ENCODE measurements around the gene MAK.
"Not testable (repeated sequence)": the region's sequence is repeated elsewhere in the genome, so short reads cannot be mapped to it uniquely, and the experiment has no call there.

Gene MAK

DNA sequence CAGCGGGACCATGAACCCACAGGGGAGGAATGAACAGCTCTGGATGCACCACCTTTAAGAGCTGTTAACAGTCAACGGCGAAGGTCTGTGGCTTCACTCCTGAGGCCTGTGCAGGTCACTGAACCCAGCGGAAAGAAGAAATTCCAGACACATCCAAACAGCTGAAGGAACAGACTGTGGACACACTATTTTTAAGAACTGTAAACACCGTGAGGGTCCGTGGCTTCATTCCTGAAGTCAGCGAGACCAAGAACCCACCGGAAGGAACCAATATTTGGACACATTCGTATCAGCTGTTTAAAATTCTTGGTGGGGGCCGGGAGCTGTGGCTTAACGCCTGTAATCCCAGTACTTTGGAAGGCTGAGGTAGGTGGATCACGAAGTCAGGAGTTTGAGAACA is 96.1 kb downstream of the MAK start:
- Histone ChIP-seq H3K36me3 (ENCODE audit: insufficient read depth, low read depth, low read length) (no peaks in the 10 kb centered on the region), H3K9ac (ENCODE audit: low read depth, low read length) (no peak overlapping the region), H3K9me3 (ENCODE audit: insufficient read depth, low read depth, low read length) (no peaks in the 10 kb centered on the region), H3K27me3 (ENCODE audit: insufficient read depth, low read length) (no peaks in the 10 kb centered on the region), H3K4me3 (ENCODE audit: low read length) (no peak overlapping the region), H3K4me1 (ENCODE audit: insufficient read depth, low read length) (peaks cover 11% of the 10 kb centered on the region; the same call in 1 of the 2 replicates), H3K27ac (ENCODE audit: low read length) (no peak overlapping the region)

DNA sequence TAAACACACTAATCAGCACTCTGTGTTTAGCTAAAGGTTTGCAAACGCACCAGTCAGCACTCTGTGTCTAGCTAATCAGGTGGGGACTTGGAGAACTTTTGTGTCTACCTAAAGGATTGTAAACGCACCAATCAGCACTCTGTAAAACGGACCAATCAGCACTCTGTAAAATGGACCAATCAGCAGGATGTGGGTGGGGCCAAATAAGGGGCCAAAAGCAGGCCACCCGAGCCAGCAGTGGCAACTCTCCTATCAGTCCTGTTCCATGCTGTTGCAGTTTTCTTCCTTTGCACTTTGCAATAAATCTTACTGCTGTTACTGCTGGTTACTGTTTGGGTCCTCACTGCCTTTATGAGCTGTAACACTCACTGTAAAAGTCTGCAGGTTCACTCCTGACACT is 96.7 kb downstream of the MAK start:
- H3K27ac ChIP-seq (ENCODE audit: low read length), result not testable (repeated sequence)

DNA sequence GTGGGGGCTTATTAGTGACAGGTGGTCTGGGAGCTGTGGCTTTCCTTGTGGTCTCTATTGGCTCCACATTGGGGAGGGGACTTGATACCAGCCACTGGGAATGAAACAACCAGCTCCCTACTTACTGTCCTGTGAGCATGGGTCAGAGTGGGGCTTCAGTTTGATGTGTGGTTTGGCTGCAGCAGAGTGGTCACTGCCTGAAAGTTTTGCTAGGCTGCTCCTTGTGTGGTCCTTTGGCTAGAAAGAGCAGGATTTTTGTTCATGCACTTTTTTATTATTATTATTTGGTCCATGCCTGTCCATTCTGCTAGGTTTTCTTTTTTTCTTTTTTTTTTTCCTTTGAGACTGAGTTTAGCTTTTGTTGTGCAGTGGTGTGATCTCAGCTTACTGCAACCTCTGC is 98.3 kb downstream of the MAK start:
- no peak overlapping the region for H3K9ac ChIP-seq (ENCODE audit: low read depth, low read length)
- H3K4me1 ChIP-seq (ENCODE audit: insufficient read depth, low read length), result 0 out of 2 replicates have a peak, but pooled peaks cover 2% of the 10 kb centered on the region
- no peaks in the 10 kb centered on the region for H3K27me3 ChIP-seq (ENCODE audit: insufficient read depth, low read length)
- H3K9me3 ChIP-seq (ENCODE audit: insufficient read depth, low read depth, low read length), result no peaks in the 10 kb centered on the region
- H3K27ac ChIP-seq (ENCODE audit: low read length), result no peak overlapping the region
- H3K4me3 ChIP-seq (ENCODE audit: low read length), result no peak overlapping the region
- H3K36me3 ChIP-seq (ENCODE audit: insufficient read depth, low read depth, low read length), result no peaks in the 10 kb centered on the region

More for the DNA sequence above, 96.7 kb downstream of the MAK start:
- H3K9me3 ChIP-seq (ENCODE audit: insufficient read depth, low read depth, low read length); H3K27me3 ChIP-seq (ENCODE audit: insufficient read depth, low read length); H3K9ac ChIP-seq (ENCODE audit: low read depth, low read length); H3K4me3 ChIP-seq (ENCODE audit: low read length); H3K36me3 ChIP-seq (ENCODE audit: insufficient read depth, low read depth, low read length); H3K4me1 ChIP-seq (ENCODE audit: insufficient read depth, low read length): not testable (repeated sequence)

DNA sequence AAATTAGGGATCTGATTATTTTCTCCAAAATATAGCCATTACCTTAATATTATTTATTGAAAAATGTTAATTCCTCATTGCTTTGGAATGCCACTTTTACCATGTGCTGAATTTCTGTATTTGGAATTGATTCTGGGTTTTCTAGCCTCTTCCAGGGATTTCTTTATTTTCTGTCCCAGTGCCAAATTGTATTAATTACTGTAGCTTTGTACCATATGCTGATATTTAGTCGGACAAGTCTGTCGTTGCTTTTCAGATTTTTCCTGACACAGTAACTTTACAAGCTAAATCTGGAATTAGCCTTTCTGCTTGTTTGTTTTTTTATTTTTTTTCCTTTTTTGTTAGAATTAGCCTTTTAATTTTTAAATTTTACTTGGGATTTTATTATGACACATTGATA is 101.6 kb downstream of the MAK start:
- no peak overlapping the region for H3K9ac ChIP-seq (ENCODE audit: low read depth, low read length)
- H3K4me1 ChIP-seq (ENCODE audit: insufficient read depth, low read length), result no peaks in the 10 kb centered on the region
- H3K9me3 ChIP-seq (ENCODE audit: insufficient read depth, low read depth, low read length), result no peaks in the 10 kb centered on the region
- peaks cover 18% of the 10 kb centered on the region for H3K36me3 ChIP-seq (ENCODE audit: insufficient read depth, low read depth, low read length)
- no peak overlapping the region for H3K27ac ChIP-seq (ENCODE audit: low read length)
- H3K27me3 ChIP-seq (ENCODE audit: insufficient read depth, low read length), result no peaks in the 10 kb centered on the region
- H3K4me3 ChIP-seq (ENCODE audit: low read length), result no peak overlapping the region

DNA sequence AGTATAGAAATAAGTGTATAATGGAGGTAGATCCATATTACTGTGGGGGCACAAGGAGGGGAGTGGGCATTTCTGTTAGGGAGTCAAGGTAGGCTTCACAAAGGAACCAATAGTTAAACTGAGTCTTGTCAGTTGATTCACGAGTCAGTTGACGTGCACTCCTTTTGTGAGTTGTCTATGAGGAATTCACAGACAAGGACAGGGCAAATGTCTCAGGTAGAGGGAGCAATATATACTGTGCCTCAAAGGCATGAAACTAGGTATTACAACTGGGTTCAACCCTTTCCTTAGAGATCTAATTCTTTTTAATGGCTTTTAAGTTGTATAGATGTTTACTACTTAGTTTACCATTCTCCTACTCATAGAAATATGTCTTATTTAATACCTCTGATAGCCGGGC is 104.5 kb downstream of the MAK start:
- Histone ChIP-seq H3K27ac (ENCODE audit: low read length) (no peak overlapping the region), H3K4me3 (ENCODE audit: low read length) (no peak overlapping the region)

DNA sequence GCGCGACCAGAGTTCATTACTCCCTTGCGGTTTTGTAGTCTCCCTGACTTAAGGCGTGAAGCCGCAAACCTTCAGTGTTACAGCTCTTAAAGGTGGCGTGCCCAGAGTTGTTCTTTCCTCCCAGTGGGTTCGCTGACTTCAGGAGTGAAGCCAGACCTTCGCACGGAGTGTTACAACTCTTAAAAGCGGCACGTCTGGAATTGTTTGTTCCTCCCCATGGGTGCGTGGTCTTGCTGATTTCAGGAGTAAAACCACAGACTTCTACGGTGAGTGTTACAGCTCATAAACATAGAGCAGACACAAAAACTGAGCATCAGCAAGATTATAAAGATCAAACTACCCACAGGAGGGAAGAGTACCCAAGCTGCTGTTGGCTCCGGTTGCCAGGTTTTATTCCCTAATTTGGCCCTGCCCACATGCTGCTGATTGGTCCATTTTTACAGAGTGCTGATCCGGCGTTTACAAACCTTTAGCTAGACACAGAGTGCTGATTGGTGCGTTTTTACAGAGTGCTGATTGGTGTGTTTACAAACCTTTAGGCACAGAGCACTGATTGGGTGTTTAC is 105.1 kb downstream of the MAK start:
- H3K27ac ChIP-seq (ENCODE audit: low read length), result no peak overlapping the region

More for the DNA sequence above, 104.5 kb downstream of the MAK start:
- Histone ChIP-seq H3K36me3 (ENCODE audit: insufficient read depth, low read depth, low read length) (peaks cover 43% of the 10 kb centered on the region), H3K4me1 (ENCODE audit: insufficient read depth, low read length) (no peaks in the 10 kb centered on the region), H3K9me3 (ENCODE audit: insufficient read depth, low read depth, low read length) (no peaks in the 10 kb centered on the region), H3K27me3 (ENCODE audit: insufficient read depth, low read length) (no peaks in the 10 kb centered on the region), H3K9ac (ENCODE audit: low read depth, low read length) (no peak overlapping the region)

DNA sequence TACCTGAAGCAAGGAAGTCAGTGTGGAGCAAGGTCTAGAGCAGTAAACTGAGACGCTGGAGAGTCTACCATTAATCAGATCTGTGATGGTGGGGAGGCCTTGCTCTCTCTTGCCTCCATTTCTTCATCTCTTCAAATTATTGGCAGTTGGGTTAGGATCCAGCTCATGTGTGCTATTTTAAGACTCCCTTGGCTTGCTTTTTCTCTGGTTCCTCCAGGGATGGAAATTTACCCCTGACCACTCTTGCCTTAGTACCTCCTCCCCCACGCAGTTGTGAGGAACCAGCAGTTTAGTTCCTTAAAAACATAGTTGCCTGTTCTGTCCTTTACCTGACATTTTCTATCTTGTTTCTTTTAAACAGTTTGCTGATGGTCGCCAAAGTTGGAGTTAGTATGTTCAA is 108.1 kb downstream of the MAK start:
- Histone ChIP-seq H3K36me3 (ENCODE audit: insufficient read depth, low read depth, low read length) (peaks cover 73% of the 10 kb centered on the region), H3K4me1 (ENCODE audit: insufficient read depth, low read length) (no peaks in the 10 kb centered on the region), H3K9me3 (ENCODE audit: insufficient read depth, low read depth, low read length) (no peaks in the 10 kb centered on the region), H3K27ac (ENCODE audit: low read length) (no peak overlapping the region), H3K4me3 (ENCODE audit: low read length) (no peak overlapping the region), H3K27me3 (ENCODE audit: insufficient read depth, low read length) (no peaks in the 10 kb centered on the region), H3K9ac (ENCODE audit: low read depth, low read length) (no peak overlapping the region)

More for the DNA sequence above, 105.1 kb downstream of the MAK start:
- H3K4me3 ChIP-seq (ENCODE audit: low read length), result no peak overlapping the region
- no peak overlapping the region for H3K9ac ChIP-seq (ENCODE audit: low read depth, low read length)
- no peaks in the 10 kb centered on the region for H3K27me3 ChIP-seq (ENCODE audit: insufficient read depth, low read length)
- H3K9me3 ChIP-seq (ENCODE audit: insufficient read depth, low read depth, low read length), result no peaks in the 10 kb centered on the region
- no peaks in the 10 kb centered on the region for H3K4me1 ChIP-seq (ENCODE audit: insufficient read depth, low read length)
- peaks cover 50% of the 10 kb centered on the region for H3K36me3 ChIP-seq (ENCODE audit: insufficient read depth, low read depth, low read length)

DNA sequence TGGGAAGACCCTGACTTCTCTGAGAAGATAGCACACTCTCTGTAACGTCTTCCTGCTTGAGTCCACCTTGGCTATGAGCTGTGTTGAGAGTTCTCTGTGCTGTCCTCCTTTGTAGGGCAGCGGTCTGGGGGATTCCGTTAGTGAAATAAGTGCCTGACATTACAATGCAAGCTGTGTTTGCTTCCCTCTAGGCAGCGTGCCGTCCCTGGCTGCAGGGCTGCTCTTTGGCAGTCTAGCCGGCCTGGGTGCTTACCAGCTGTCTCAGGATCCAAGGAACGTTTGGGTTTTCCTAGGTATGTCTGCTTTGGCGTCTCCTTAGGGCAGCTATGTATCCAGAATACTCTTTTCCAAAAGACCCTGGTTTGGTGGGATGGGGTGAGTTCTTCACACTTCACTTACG is 112.6 kb downstream of the MAK start:
- Histone ChIP-seq H3K36me3 (ENCODE audit: insufficient read depth, low read depth, low read length) (peaks cover 48% of the 10 kb centered on the region), H3K27ac (ENCODE audit: low read length) (no peak overlapping the region), H3K4me1 (ENCODE audit: insufficient read depth, low read length) (peaks cover 11% of the 10 kb centered on the region), H3K27me3 (ENCODE audit: insufficient read depth, low read length) (no peaks in the 10 kb centered on the region), H3K9me3 (ENCODE audit: insufficient read depth, low read depth, low read length) (no peaks in the 10 kb centered on the region), H3K4me3 (ENCODE audit: low read length) (no peak overlapping the region), H3K9ac (ENCODE audit: low read depth, low read length) (no peak overlapping the region; the same call in 1 of the 2 replicates)

DNA sequence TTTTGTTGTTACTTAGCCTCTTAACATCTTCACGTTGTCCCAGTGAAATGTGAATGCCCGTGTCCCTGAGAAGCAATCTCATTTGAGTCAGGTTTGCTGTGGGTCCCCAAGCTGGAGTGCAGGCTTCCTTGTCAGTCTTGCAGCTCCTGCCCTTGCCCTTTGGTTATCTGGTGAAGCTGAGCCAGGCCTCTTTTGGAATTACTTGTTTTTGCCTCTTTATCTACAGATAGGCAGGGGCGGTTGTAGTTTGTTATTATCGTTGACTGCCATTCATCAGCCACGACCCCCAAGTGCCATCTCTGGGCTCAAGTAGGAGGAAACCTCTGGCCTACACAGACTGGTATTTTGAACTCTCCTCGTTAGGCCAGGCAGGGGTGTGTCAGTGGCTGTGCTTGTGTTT is 113.3 kb downstream of the MAK start:
- H3K9me3 ChIP-seq (ENCODE audit: insufficient read depth, low read depth, low read length), result no peaks in the 10 kb centered on the region
- no peaks in the 10 kb centered on the region for H3K27me3 ChIP-seq (ENCODE audit: insufficient read depth, low read length)
- H3K27ac ChIP-seq (ENCODE audit: low read length), result no peak overlapping the region
- 0 out of 2 replicates have a peak overlapping the region, but pooled peaks have one; percentile 34 for H3K9ac ChIP-seq (ENCODE audit: low read depth, low read length)
- peaks cover 41% of the 10 kb centered on the region for H3K36me3 ChIP-seq (ENCODE audit: insufficient read depth, low read depth, low read length)
- H3K4me1 ChIP-seq (ENCODE audit: insufficient read depth, low read length), result peaks cover 11% of the 10 kb centered on the region
- H3K4me3 ChIP-seq (ENCODE audit: low read length), result no peak overlapping the region

DNA sequence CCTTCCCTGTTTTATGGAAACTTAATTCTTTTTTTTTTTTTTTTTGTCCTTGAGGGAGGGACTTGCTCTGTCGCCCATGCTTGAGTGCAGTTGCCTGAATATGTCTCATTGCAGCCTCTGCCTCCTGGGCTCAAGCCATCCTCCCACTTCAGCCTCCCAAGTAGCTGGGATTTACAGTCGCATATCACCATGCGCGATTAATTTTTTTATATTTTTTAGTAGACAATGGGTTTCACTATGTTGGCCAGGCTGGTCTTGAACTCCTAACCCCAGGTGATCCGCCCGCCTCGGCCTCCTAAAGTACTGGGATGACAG is 114.8 kb downstream of the MAK start:
- Histone ChIP-seq H3K27me3 (ENCODE audit: insufficient read depth, low read length) (no peaks in the 10 kb centered on the region), H3K9ac (ENCODE audit: low read depth, low read length) (peak overlapping the region; percentile 100), H3K27ac (ENCODE audit: low read length) (peak overlapping the region; percentile 73), H3K4me3 (ENCODE audit: low read length) (peak overlapping the region; percentile 98), H3K9me3 (ENCODE audit: insufficient read depth, low read depth, low read length) (no peaks in the 10 kb centered on the region; the same call in 1 of the 2 replicates), H3K4me1 (ENCODE audit: insufficient read depth, low read length) (peaks cover 11% of the 10 kb centered on the region), H3K36me3 (ENCODE audit: insufficient read depth, low read depth, low read length) (peaks cover 26% of the 10 kb centered on the region)

DNA sequence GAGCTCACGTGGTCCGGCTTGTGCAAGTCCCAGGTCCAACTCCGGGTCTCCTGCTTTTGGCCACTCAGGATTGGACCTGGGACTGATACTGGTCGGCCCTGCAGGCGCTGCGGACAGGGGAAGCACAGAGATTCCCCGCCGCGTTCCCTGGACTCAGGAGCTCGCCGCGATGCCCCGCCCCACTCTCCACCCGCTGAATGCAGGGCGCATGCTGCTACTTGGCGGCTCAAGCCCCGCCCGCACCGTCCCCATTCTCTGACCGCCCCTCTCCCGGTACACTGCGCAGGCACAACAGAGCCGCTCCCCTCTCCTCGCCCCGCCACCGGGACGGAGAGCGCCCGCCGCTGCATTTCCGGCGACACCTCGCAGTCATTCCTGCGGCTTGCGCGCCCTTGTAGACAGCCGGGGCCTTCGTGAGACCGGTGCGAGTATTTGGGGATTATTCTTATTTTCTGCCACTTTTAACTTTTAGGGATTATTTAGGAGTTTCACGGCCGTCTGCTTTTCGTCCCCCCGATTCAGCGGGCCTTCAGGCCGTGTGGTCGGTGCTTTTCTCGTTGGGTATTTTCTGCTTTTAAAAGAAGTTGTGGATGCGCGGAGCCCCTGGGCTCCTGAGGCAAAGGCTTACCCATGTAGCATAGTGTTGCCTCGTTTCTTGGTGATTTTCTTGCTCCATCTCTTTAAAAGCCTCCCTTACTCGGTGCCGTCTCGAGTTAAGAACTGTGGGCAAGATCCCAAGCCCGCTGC is 115.3 kb downstream of the MAK start, which contains the start of gene TMEM14C:
TMEM14C (plus strand) TSS at position 251 of the 747 bp plus-strand sequence. CDS start 1,544 bp downstream, outside the sequence.
- Histone ChIP-seq H3K9me3 (ENCODE audit: insufficient read depth, low read depth, low read length) (no peaks in the 10 kb centered on the region; the same call in 1 of the 2 replicates), H3K27ac (ENCODE audit: low read length) (peak within 1 kb of the TSS; percentile 73), H3K4me3 (ENCODE audit: low read length) (peak within 1 kb of the TSS; percentile 98), H3K36me3 (ENCODE audit: insufficient read depth, low read depth, low read length) (peaks cover 21% of the 10 kb centered on the region), H3K4me1 (ENCODE audit: insufficient read depth, low read length) (peaks cover 11% of the 10 kb centered on the region), H3K27me3 (ENCODE audit: insufficient read depth, low read length) (no peaks in the 10 kb centered on the region), H3K9ac (ENCODE audit: low read depth, low read length) (peak within 1 kb of the TSS; percentile 100)

DNA sequence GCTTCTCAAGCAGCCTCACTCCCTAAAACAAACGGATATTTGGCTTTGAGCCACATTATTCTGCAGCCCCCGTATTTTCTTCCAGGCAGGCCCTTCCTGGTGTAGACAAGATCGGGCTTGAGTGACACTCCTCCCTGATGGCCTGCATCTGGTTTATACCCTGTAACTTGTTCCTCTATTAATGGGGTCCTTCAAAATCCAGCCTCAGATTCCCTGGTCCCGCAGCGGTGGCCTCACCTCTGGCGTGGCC is 115.8 kb downstream of the MAK start:
- H3K4me1 ChIP-seq (ENCODE audit: insufficient read depth, low read length), result peaks cover 11% of the 10 kb centered on the region
- H3K36me3 ChIP-seq (ENCODE audit: insufficient read depth, low read depth, low read length), result peaks cover 16% of the 10 kb centered on the region
- H3K9ac ChIP-seq (ENCODE audit: low read depth, low read length), result peak overlapping the region; percentile 100
- peak overlapping the region; percentile 98 for H3K4me3 ChIP-seq (ENCODE audit: low read length)
- peak overlapping the region; percentile 46 for H3K27ac ChIP-seq (ENCODE audit: low read length)
- no peaks in the 10 kb centered on the region; the same call in 1 of the 2 replicates for H3K9me3 ChIP-seq (ENCODE audit: insufficient read depth, low read depth, low read length)
- H3K27me3 ChIP-seq (ENCODE audit: insufficient read depth, low read length), result no peaks in the 10 kb centered on the region
